HG03342 (cell line): ENCODE results near the gene SPANXN3.
"Not testable (repeated sequence)": the region's sequence is repeated elsewhere in the genome, so short reads cannot be mapped to it uniquely, and the experiment has no call there.

ENCODE experiments used
- ATAC-seq: cut with Tn5 transposase; IDR thresholded peaks from one replicate; pipeline ENCODE4 v1.9.1; 2021; ENCODE audit warnings: mild to moderate bottlenecking, moderate library complexity; ENCODE audit not compliant: unreplicated experiment

Gene SPANXN3, protein sequence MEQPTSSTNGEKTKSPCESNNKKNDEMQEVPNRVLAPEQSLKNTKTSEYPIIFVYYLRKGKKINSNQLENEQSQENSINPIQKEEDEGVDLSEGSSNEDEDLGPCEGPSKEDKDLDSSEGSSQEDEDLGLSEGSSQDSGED

DNA sequence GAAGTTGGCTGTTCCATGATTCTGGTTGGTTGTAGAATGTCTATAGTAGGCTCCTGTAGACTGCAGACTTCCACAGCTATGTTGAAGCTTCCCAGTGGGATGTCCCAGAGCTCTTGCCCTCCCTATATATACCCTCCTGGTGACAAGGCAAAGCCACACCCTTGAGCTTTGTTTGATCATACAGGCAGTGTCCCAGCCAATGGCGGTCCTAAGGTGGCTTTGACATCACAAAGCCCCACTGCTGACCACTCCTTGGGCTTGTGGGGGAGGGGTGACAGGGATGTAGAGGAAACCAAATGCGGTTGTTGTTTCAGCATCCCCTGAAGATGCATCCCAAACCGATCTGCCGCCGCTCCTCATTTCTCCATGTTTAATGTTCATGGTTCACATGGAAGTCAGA lies at the start of gene SPANXN3:
SPANXN3 (minus strand) TSS at position 101 of the 400 bp plus-strand sequence; CDS start at position 17, 84 bp downstream.
- not testable (repeated sequence) for ATAC-seq

DNA sequence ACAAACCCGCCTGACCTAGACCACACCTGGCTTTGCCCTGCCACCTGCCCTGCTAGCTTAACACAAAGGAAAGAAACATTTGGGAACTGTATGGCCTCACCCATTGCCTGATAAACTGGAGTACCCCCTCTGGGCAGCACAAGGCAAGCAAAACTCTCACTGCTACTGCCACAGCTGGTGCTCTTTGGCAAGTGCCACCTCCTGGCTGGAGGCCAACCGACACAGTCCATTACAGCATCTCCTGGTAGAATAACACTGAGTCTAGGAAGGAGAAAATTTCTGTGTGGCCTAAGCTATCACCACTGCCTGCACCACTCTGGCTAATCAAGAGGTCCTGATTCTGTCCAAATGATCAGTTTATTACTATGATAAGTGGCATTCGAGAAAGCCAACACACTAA lies 18.9 kb upstream of the SPANXN3 start:
- ATAC-seq: no peak

DNA sequence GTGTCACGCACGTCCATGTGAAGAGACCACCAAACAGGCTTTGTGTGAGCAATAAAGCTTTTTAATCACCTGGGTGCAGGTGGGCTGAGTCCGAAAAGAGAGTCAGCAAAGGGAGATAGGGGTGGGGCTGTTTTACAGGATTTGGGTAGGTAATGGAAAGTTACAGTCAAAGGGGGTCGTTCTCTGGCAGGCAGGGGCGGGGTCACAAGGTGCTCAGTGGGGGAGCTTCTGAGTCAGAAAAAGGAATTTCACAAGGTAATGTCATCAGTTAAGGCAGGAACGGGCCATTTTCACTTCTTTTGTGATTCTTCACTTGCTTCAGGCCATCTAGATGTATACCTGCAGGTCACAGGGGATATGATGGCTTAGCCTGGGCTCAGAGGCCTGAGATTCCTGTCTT lies 15.1 kb downstream of the SPANXN3 start:
- not testable (repeated sequence) for ATAC-seq

DNA sequence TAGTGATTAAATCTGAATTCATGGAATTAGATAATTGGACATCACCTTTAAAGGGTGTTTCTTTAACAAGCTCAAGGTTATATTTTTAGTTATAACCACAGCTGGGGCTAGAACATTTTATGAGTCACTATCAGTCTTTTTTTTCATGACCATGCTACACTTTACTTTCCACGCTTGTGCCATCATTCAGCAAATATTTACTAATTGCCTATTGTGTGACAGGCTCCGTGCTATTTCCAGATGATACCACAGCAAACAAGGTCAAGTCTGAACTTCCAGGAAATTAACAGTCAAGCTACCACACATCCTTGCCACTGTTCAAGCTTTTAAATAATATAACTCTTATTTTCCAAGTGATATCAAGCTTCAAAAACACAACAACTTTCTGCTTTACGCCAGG lies 16.5 kb downstream of the SPANXN3 start:
- no peak for ATAC-seq

DNA sequence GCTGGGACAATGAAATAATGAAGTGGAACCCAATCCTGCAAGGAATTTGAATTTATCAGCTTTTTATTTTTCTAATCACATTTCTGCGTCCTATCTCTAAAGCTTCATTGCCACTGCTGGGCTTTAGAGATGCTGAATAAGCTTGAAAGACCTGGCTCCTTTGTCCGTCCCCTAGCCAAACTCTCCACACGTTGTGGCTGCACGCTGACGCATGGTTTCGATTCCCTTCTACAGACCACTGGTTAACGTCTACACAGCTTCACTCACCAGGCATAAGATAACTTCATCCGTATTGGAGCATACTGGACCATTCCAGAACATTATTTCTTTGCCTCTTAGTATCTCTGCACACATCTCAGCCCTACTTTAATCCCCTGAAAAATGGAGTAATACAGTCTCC lies 31.2 kb downstream of the SPANXN3 start:
- ATAC-seq: no peak

DNA sequence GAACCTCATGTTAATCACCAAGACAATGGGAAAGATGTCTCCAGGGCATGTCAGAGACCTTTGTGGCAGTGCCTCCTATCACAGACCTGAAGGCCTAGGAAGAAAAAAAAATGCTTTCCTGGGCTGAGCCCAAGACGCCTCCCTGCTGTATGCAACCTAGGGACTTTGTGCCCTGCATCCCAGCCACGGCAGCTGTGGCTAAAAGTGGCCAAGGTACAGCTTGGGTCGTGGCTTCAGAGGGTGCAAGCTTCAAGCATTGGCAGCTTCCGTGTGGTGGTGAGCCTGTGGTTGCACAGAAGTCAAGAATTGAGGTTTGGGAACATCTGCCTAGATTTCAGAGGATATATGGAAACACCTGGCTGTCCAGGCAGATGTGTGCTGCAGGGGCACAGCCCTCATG lies 40.5 kb downstream of the SPANXN3 start:
- no peak for ATAC-seq

DNA sequence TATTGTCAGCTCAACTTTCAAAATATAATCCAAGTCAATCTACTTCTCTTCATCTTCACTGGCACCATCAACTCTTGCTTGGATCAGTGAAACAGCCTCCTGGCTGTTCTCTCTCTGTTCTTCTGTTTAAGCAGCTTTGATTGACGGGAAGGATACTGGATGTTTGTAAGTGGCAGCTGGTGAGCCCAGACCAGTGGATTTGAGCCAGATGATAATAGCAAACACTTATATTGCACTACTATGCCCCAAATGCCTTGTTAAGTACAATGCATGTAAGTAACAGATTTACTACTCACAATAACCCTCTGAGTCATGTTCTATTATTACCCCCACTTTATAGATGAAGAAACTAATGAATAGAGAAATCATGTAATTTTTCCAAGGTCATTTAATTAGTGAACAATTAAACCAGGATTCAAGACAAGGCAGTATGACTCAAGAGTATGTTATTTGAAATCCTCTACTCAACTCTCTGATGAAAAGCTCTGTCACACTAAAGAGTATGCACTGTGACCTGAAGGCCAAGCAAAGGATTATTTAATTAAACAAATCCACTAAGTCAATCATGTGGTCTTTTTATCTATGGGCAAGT lies 44.8 kb downstream of the SPANXN3 start:
- ATAC-seq: no peak

DNA sequence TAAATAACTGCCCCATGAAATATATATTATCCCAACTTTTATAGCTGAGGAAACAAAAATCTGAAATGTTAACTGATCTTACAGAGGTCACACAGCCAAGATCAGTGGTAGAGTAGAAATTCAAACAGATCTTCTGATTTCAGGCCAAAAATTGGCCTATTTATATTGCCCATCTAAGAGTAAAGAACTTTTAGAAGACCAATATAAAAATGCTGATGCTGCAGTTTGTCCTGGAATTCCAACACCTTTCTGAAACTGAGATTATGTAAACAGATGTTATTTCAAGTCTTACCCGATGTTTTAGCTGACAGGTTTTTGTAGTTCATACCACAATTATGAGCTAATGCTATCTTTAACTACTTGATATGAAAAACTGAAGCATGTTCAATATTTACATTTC lies 51.1 kb downstream of the SPANXN3 start:
- ATAC-seq: no peak

DNA sequence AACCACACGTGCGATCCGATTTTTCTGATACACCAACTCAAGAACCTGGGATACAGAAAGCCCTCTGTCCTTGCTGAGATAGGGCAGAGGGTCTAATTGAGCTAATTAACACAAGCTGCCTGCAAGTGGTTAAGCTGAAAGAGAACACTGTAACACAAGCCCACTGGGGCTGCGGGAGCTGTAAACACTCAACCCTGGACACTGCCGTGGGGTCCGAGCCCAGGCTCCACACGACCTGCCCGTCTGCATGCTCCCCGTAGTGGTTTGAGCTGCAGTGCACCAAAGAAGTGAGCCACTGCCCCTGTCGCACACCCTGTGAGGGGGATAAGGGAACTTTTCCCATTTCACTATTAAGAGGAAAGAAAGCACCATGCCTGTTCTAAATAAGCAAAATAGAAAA lies 54.6 kb downstream of the SPANXN3 start:
- ATAC-seq: no peak

DNA sequence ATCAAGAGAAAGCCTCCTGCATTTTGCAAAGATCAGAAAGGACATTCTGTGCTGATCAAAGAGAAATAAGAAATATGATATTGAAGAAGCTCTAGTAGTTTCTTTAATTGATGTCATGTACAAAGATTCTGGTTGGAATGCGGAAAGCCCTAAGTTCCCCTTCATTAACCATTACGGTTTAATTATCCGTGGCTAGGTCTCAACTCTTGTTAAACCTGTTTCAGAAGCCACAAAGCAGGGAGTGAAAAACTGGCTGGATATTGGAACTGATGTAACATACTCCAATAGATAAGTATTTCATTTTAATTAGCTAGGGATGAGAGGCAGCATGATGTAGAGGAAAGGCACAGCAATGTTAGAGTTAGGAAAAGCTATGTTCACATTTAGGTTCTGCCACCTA lies 55.7 kb downstream of the SPANXN3 start:
- no peak for ATAC-seq
